Mesothelial cell of epicardium (in vitro differentiated cells): Measurements from ENCODE around the gene ACTL7A. TPM values are rescaled to one million over a fixed set of nuclear protein-coding genes. Genes with fewer than 3 reads are reported as not detected.

Experiments
- DNase-seq, 2 experiments: peaks; one replicate each; pipeline ENCODE4 v3.0.0; 2021; ENCODE audit warnings: low spot score in 2 of 2; ENCODE audit not compliant: unreplicated experiment in 2 of 2
- H3K27ac Mint-ChIP-seq: 2 replicates; pipeline ENCODE4 v1.8.0; 2021; ENCODE audit warnings: mixed read lengths
- H3K27me3 Mint-ChIP-seq: 2 replicates; pipeline ENCODE4 v1.8.0; 2021; ENCODE audit warnings: low read depth, mixed read lengths
- H3K36me3 Mint-ChIP-seq: 2 replicates; pipeline ENCODE4 v1.8.0; 2021; ENCODE audit warnings: mixed read lengths
- H3K4me1 Mint-ChIP-seq: 2 replicates; pipeline ENCODE4 v1.8.0; 2021; ENCODE audit warnings: mixed read lengths
- H3K4me3 Mint-ChIP-seq: 2 replicates; pipeline ENCODE4 v1.8.0; 2021; ENCODE audit warnings: mild to moderate bottlenecking, moderate library complexity, mixed read lengths
- H3K9me3 Mint-ChIP-seq: 2 replicates; pipeline ENCODE4 v1.8.0; 2021; ENCODE audit warnings: mixed read lengths
- CTCF ChIP-seq: fragments of 200-600 bp; sonication (generic); IDR thresholded peaks from one replicate; pipeline ENCODE4 v1.5.0; 2021; ENCODE audit warnings: antibody characterized with exemption; ENCODE audit not compliant: unreplicated experiment
- total RNA-seq: library from RNA; stranded (reverse); gene quantifications from 3 replicates; pipeline ENCODE4 v1.2.1, GENCODE V29; 2021

ACTL7A gene
- total RNA-seq, 1 donor from 2014 or later: not detected

DNA sequence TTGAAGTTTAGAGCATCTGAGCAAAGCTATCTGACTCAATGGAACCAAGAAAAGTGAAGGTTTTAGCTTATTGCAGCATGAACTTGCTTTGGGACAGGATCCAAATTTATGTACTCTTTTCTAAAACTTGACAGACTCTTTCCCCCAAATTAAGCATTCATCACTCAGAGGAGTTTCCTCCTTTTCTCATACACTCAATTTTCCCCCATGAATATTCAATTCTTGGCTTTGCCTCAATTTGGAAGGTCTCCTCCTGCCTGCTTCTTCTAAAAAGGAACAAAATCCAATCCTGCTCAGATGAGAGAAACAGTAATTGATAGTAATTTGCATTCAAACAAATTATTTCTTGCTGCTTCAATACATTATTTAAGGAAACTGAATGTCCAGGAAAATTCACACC, 5.0 kb downstream of the ACTL7A start:
- peaks cover 15% of the 10 kb centered on the region for H3K9me3 Mint-ChIP-seq
- no peak overlapping the region for H3K27ac Mint-ChIP-seq
- H3K4me3 Mint-ChIP-seq: no peak overlapping the region
- peaks cover 42% of the 10 kb centered on the region for H3K36me3 Mint-ChIP-seq
- no peak for DNase-seq
- H3K4me1 Mint-ChIP-seq: no peaks in the 10 kb centered on the region
- no peaks in the 10 kb centered on the region for H3K27me3 Mint-ChIP-seq
- TF ChIP-seq CTCF: no peak

DNA sequence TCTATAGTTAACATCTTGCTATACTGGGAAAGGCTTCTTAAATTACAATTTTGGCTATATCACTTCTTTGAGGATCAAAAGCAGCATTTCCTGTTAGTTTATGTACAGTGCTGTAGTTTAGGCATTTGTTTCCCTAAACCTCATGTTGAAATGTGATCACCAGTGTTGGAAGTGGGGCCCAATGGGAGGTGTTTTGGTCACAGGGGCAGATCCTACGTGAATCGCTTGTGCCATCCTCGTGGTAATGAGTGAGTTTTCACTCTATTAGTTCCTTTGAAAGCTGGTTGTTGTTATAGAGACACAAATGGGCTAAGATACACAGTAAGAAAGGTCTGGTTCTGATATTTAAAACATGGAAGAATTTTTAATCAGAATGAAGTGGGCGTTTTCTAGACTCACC, 5.8 kb downstream of the ACTL7A start:
- TF ChIP-seq CTCF: no peak
- H3K4me1 Mint-ChIP-seq: no peaks in the 10 kb centered on the region
- H3K27me3 Mint-ChIP-seq: no peaks in the 10 kb centered on the region
- DNase-seq: no peak
- peaks cover 15% of the 10 kb centered on the region for H3K9me3 Mint-ChIP-seq
- H3K36me3 Mint-ChIP-seq: peaks cover 44% of the 10 kb centered on the region
- no peak overlapping the region for H3K4me3 Mint-ChIP-seq
- no peak overlapping the region for H3K27ac Mint-ChIP-seq

GRCh38 chr9:108869092-108869725, 7.1 kb downstream of the ACTL7A start:
- no peak overlapping the region for H3K4me3 Mint-ChIP-seq
- H3K36me3 Mint-ChIP-seq: peaks cover 53% of the 10 kb centered on the region
- no peak for TF ChIP-seq CTCF
- H3K9me3 Mint-ChIP-seq: peaks cover 15% of the 10 kb centered on the region
- H3K4me1 Mint-ChIP-seq: no peaks in the 10 kb centered on the region
- no peaks in the 10 kb centered on the region for H3K27me3 Mint-ChIP-seq
- H3K27ac Mint-ChIP-seq: no peak overlapping the region
- DNase-seq: no peak

- Mint-ChIP-seq H3K27me3 (no peaks in the 10 kb centered on the region), H3K4me1 (no peaks in the 10 kb centered on the region), H3K36me3 (peaks cover 75% of the 10 kb centered on the region), H3K9me3 (peaks cover 15% of the 10 kb centered on the region), H3K4me3 (no peak overlapping the region), H3K27ac (no peak overlapping the region)
- no peak for DNase-seq
- no peak for TF ChIP-seq CTCF
Observed at GRCh38 chr9:108874058-108874788, 12.2 kb downstream of the ACTL7A start.

GRCh38 chr9:108876425-108876824, 14.4 kb downstream of the ACTL7A start:
- peaks cover 7% of the 10 kb centered on the region for H3K9me3 Mint-ChIP-seq
- peaks cover 63% of the 10 kb centered on the region for H3K36me3 Mint-ChIP-seq
- H3K4me3 Mint-ChIP-seq: no peak overlapping the region
- H3K27me3 Mint-ChIP-seq: no peaks in the 10 kb centered on the region
- DNase-seq: no peak
- H3K27ac Mint-ChIP-seq: no peak overlapping the region
- no peak for TF ChIP-seq CTCF
- no peaks in the 10 kb centered on the region for H3K4me1 Mint-ChIP-seq
